ENCODE measurements around the gene IRF2.
A peak's percentile ranks its signal among the peaks of the same experiment; 100 is the strongest.

IRF2 gene

DNA sequence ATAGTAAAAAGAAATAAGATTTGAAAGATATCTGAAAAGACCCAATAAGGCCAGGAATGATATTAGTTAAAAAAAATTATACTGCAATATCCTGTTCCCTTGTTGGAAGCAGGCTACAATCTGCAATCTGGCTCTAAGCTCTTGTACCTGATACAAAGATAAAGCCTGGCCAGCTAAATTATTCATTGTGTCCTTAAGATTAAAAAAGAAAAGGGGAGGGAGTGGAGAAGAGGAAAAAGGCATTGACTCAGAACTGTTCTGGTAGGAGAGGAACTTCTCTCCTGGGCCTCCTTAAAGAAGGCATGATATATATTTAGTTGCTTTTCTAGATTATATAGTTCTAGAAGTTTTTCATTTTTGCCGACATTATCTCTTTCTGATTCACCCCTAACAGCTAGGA, 46.7 kb downstream of the IRF2 start:
- no peak for DNase-seq

GRCh38 chr4:184427093-184427492, 47.3 kb downstream of the IRF2 start:
- DNase-seq, result no peak

GRCh38 chr4:184424993-184425758, 49.2 kb downstream of the IRF2 start:
- no peak for DNase-seq

GRCh38 chr4:184424279-184424678, 50.1 kb downstream of the IRF2 start:
- DNase-seq, result no peak

DNA sequence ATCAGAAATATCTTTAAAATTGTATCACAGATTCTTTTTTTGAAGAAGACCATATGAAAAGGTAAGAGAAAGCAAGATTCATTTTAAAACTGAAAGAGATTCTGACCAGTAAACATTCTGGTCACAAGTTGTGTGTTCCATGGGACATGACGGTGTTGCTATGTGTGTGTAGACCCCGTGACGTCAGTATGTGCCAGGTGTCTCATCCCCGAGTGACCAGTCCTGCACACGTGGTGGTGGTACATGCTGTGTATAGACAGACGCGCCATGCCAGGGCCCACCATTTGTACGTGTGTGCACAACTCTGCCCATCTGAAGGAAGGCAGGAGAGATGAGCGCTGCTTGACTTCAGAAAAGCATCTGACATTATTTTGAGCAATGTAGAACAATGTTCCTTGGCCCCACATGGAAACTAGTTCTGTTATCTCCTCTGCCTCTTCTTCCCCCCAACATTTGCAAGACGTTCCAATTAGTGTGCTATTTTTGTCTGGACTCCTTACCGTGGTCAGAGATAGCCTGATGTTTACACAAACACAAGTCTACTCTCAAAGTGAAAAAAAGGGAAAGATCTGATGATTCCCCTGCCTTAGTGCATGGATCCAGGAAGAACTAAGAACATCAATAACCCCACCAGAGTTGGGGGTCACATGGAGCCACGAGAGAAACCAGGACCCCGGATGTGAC, 51.2 kb downstream of the IRF2 start:
- DNase-seq, result no peak

- DNase-seq, result no peak
These were observed 52.0 kb downstream of the IRF2 start for GRCh38 chr4:184422378-184422777.

GRCh38 chr4:184421533-184422155, 52.7 kb downstream of the IRF2 start:
- DNase-seq, result no peak

DNA sequence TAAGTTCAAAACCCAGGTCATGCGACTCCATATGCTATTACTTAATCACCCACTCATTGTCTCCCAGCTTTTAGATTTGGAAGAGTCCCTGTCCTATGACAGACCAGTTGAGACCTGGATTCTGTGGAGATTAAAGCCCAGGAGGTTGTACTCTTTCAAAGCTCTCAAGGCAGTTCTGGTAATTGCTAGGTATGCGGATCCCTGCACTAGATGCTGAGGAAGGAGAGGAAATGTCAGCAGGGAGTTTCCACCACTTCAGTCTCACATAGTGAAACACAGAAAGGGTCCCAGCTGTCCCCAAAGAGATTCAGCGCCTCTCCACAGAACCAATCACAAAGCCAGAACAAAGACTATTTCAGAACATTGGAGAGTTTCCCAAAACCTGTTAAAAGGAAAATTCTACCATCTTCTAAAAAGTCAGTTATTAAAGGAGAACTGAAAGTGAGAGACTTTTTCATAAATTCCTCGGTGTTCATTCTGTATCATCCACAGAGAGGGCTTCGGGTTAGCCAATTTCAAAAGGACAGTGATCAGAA, 53.4 kb downstream of the IRF2 start:
- no peak for DNase-seq

DNA sequence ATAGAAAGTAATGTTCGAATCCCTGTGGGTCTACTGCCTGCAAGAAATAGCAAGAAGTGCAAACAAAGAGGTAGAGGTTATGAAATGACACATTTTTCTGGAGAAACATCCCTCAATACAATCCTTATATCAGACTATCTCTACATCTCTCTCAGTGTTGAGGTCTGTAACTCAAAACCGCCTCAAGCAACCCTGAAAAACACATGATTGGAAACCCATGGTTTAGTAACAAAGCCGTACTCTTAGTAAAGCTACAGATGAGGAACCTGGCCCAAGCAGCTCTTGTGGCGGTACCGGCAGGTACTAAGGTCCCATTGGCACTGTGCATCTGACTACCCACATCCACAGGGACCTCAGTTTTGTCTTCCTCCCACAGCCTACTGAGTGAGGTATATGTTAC, 53.9 kb downstream of the IRF2 start:
- DNase-seq, result no peak

GRCh38 chr4:184419976-184420375, 54.4 kb downstream of the IRF2 start:
- DNase-seq, result no peak

- peak; percentile 11 to 18 for DNase-seq
These were observed 56.4 kb downstream of the IRF2 start for GRCh38 chr4:184417802-184418511.

- peak; percentile 20 to 24 for DNase-seq
These were observed 57.2 kb downstream of the IRF2 start for GRCh38 chr4:184416913-184417734.

DNA sequence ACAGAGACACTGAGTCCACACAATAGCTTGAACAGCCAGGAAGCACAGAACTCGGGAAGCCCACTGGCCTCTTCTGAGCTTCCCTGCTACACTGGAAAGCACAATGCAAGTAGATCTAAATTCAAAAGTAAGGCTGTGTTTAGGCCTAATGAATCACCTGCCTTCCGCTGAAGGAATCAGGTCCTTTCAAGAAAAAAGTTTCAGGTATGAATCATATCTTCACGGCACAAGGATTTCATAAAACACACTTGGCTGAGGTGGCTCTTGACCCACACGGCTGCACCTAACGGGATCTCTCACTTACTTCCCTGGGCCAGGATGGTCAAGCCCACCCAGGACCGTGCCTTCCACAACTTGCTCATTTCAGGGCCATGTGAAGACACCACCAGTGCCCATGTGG, 59.3 kb downstream of the IRF2 start:
- DNase-seq, result no peak

DNA sequence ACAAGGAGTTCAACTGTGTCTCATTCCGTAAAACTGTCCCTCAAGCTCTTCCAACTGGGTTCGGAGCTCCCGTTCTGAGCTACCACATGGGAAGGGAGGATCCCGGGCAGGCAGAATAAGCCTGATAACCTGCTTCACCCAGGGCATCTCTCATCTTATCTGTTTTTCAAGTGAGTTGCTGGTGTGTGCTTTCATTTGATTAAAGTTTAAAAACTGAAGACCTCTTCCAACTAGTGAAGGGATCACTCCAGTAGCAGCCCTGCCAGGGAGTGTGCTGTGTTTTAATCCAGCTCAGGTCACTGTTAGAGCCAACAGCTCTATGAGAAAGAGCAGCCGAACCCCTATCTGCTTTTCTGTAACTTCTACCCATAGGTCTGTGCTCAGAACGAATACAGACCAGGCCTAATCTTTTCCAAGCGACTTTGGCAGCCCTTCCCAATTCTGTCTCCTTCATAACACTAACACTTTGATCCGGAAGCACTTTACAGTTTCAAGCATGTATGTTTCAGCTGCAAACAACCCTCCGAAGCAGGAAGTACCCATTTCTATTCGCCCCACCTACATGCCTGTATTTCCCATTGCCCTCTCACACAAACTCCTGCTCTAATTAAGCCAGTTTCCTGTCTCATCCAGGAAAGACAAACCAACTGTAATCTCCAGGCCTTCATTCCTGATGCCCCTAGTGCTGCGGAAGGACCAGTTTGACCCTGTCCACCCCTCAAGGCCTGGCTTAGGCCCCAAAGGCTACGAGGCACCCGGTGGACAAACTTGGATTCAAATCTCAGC, 60.9 kb downstream of the IRF2 start:
- no peak for DNase-seq

DNA sequence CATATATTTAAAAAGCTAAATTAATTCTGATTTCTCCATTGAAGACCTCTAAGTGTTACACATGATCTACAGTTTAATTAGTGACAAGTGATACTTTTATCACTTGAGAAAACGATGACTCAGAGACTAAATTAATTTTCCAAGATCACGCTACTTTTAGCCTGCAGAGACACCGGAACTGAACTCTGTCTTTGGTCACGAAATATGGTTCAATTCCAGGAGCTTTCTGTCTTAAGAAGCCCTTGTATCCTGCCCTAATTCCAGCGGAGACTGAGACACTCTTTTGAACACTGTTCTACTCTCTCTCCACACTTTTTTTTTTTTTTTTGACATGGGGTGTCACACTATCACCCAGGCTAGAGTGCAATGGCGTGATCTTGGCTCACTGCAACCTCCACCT, 63.6 kb downstream of the IRF2 start:
- DNase-seq, result no peak

DNA sequence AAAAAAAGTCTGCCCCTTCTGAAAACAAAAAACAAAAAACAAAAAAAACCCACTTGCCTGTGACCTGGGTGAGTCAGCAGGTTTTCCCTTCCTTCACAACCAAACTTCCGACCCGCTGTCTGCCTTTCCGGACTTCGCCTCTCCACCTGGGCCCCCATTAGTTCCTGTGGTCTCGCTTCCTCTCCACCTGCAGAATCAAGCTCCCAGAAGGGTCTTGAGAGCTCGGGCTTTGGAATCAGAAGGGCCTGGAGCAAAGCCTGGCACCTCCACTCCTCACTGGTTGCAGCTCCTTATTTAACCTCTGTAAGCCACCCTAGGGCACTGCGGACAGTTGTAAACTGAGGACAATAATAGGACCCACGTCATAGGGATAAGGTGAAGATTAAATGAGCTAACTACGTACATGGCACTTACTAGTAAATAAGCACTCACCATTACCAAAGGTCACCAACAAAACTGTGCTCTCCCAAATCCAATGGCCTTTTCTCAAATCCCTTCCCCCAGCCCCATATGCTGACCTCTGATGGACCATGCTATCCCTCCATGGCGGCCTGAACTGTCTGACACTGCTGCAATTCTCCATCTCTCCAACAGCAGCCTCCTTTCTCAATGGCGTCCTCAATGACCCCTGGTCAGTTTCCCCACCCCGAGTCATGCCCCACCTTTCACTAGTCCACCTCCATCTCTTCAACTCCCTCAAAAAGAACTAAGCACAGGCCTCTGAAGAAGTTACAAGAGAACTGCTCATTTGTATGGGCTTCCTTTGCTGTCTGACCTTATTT, 64.2 kb downstream of the IRF2 start:
- peak; percentile 35 to 42 for DNase-seq

DNA sequence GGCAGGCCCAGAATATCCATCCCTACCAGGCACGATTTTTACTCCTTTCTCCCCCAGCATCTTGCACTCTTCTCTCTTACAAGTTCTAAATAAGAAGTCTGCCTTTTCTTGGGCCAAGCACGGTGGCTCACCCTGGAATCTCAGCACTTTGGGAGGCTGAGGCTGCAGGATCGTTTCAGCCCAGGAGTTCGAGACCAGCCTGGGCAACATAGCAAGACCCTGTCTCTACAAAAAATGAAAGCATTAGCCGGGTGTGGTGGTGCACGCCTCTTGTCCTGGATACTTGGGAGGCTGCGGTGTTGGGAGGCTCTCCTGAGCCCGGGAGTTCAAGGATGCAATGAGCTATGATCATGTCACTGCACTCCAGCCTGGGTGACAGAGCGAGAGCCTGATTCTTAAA, 64.8 kb downstream of the IRF2 start:
- DNase-seq, result no peak

- no peak for DNase-seq
These were observed 65.7 kb downstream of the IRF2 start for GRCh38 chr4:184408684-184409081.

DNA sequence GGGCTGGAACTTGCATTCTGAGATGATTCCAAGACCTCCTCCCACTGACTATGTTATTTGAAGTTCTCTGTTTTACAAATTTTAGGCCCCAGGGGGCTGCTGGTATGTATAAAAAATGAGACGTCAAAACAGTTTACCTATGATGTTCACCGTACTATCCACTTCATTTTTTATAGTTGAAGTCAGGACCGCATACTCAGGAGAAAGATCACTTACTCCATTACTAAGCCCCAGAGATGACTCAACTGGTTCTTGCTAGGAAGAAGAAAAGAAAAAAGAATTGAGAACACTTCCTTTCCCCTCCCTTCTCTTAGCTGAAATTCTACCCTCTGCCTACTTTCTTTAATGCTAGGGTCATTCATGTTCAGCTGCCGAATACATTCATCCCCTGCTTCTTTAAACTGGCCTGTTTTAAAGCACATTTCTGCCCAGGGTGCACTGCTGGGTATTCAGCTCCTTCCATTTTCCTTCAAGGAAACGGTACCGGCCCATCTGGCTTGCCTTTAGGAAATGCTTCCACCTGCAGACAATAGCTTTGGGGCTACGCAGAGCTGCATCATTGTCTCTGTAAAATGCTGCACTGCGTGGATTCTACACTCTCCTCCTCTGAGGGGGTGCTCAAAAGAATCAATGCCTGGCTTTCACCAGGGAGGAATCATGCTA, 66.2 kb downstream of the IRF2 start:
- DNase-seq, result no peak

DNA sequence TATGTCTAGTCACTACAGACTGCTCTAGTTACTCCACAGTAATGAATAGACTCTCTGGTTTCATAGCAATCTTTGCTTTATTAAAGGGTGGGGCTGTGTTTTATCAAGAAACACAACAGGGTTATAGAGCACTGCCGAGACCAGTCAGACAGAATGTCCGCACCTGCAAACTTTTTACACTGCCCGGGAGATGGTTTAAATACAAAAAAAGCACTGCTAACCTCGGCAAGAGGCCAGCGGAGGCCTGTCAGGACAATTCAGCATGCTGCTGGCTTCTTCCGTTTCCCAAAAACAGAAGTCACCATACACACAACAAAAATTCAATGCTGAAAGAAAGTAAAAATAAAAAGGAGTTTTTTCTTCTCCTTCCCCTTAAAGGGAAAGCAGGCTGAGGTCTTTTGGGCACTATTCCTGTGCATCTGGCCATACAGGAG, 67.4 kb downstream of the IRF2 start:
- no peak for DNase-seq

Measured in activated CD4-positive, alpha-beta T cell treated with anti-CD3 and anti-CD28 coated beads for 4 hours (primary cell).